Measurements from ENCODE around the gene DOCK9. TPM values are rescaled to one million over a fixed set of nuclear protein-coding genes. Genes with fewer than 3 reads are reported as not detected.

DOCK9 gene
- total RNA-seq, 4 donors from 2014 or later: 78.7 to 306 (median 142) TPM

- TF ChIP-seq, protein P1, sequence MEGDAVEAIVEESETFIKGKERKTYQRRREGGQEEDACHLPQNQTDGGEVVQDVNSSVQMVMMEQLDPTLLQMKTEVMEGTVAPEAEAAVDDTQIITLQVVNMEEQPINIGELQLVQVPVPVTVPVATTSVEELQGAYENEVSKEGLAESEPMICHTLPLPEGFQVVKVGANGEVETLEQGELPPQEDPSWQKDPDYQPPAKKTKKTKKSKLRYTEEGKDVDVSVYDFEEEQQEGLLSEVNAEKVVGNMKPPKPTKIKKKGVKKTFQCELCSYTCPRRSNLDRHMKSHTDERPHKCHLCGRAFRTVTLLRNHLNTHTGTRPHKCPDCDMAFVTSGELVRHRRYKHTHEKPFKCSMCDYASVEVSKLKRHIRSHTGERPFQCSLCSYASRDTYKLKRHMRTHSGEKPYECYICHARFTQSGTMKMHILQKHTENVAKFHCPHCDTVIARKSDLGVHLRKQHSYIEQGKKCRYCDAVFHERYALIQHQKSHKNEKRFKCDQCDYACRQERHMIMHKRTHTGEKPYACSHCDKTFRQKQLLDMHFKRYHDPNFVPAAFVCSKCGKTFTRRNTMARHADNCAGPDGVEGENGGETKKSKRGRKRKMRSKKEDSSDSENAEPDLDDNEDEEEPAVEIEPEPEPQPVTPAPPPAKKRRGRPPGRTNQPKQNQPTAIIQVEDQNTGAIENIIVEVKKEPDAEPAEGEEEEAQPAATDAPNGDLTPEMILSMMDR (IDR thresholded peaks at IDR 0.05; ENCODE audit: low read depth): no peak
Measured at GRCh38 chr13:98791611-98792010, 186.3 kb downstream of the DOCK9 start.

GRCh38 chr13:98787996-98788395 lies 189.9 kb downstream of the DOCK9 start:
- TF ChIP-seq, protein P1 (IDR thresholded peaks at IDR 0.05; ENCODE audit: low read depth): no peak

- TF ChIP-seq, protein P1 (IDR thresholded peaks at IDR 0.05; ENCODE audit: low read depth): no peak
Measured at GRCh38 chr13:98787173-98787572, 190.7 kb downstream of the DOCK9 start.

GRCh38 chr13:98786023-98786422 lies 191.8 kb downstream of the DOCK9 start:
- TF ChIP-seq, protein P1 (IDR thresholded peaks at IDR 0.05; ENCODE audit: low read depth): no peak

DNA sequence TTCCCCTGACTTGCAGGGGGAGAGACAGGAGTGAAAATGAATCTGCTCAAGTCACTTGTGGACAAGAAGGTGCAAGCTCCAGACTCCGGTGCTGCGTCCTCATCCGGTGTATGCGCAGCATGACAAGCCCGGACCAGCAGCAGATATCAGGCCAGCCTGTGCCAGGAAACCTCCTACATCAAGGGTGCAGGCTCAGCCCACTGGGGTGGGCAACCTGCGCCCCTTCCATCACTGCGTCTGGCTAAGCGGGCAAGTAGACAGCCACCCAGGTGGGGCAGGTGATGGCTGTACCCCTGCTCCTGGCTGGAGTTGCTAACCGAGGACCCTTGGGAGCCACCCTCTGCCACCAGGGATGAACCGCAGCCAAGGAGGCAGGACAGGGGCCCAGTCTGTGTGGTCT lies 192.5 kb downstream of the DOCK9 start:
- TF ChIP-seq, protein P1 (IDR thresholded peaks at IDR 0.05; ENCODE audit: low read depth): no peak

DNA sequence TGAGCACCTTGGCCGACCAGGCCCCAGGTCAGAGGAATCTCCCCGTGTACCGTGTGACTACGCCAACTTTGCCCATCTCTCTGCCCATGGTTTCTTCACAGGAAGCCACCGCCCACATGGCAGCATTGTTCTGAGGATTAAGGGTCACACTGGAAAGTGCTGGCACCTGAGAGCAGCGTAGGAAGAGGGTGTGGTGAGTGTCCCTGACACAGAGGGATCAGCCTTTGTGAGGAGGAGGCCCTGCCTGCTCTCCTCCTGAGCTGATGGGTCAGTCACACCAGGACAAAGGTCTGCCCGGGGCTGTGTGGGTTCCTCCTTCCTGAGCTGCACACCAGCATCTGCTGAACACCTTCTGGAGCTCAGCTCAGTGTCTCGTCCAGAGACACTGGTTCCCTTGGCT lies 193.2 kb downstream of the DOCK9 start:
- TF ChIP-seq, protein P1 (IDR thresholded peaks at IDR 0.05; ENCODE audit: low read depth): no peak

GRCh38 chr13:98783856-98784478 lies 193.9 kb downstream of the DOCK9 start:
- TF ChIP-seq, protein P1 (IDR thresholded peaks at IDR 0.05; ENCODE audit: low read depth): no peak
